OCI-LY7 (cell line): ENCODE measurements around the gene FBLN2. TPM values are rescaled to one million over a fixed set of nuclear protein-coding genes. Genes with fewer than 3 reads are reported as not detected.

Experiments
- BruUV-seq: library from RNA; stranded (reverse); fragments of 400-500 nt; replicated peaks from 2 replicates; lab custom pipeline; 2021; lab: Mats Ljungman, UMichigan
- CTCF ChIA-PET: fragments of 300-600 bp; sonication (Branson Sonifier 250); formaldehyde crosslinking; loops from one replicate; lab custom pipeline; 2022; ENCODE audit warnings: antibody characterized with exemption; ENCODE audit not compliant: unreplicated experiment; lab: Charles Lee
- POLR2A ChIA-PET: fragments of 300-600 bp; sonication (Branson Sonifier 250); formaldehyde crosslinking; loops from one replicate; lab custom pipeline; 2022; ENCODE audit warnings: antibody characterized with exemption; lab: Charles Lee
- DNase-seq: peaks from one replicate; pipeline ENCODE4 v3.0.0-alpha.2; 2015; ENCODE audit warnings: low spot score
- H2AFZ ChIP-seq: fragments of 200-600 bp; sonication (generic), shearing (Covaris generic); 2 replicates; pipeline ENCODE4 v1.6.1; 2014; ENCODE audit warnings: mild to moderate bottlenecking, antibody characterized with exemption, low read length, moderate library complexity
- H3K27ac ChIP-seq: fragments of 200-600 bp; sonication (generic); 2 replicates; pipeline ENCODE4 v1.5.1; 2014; ENCODE audit warnings: mixed run types, low read depth, mild to moderate bottlenecking, moderate library complexity, low read length, inconsistent platforms; ENCODE audit not compliant: poor library complexity, severe bottlenecking
- H3K36me3 ChIP-seq: fragments of 200-600 bp; sonication (generic); 2 replicates; pipeline ENCODE4 v1.6.1; 2014; ENCODE audit warnings: mild to moderate bottlenecking, antibody characterized with exemption, low read length, moderate library complexity, mixed read lengths; ENCODE audit not compliant: insufficient read depth
- H3K4me1 ChIP-seq: fragments of 200-600 bp; sonication (generic); 2 replicates; pipeline ENCODE4 v1.5.1; 2014; ENCODE audit warnings: mild to moderate bottlenecking, low read length; ENCODE audit not compliant: insufficient read depth, poor library complexity, severe bottlenecking
- H3K4me2 ChIP-seq: fragments of 200-600 bp; sonication (generic); 2 replicates; pipeline ENCODE4 v1.6.1; 2014; ENCODE audit warnings: mild to moderate bottlenecking, low read length
- H3K4me3 ChIP-seq: fragments of 200-600 bp; sonication (generic); 2 replicates; pipeline ENCODE4 v1.5.1; 2014; ENCODE audit warnings: mild to moderate bottlenecking, low read depth, low read length; ENCODE audit not compliant: poor library complexity, severe bottlenecking
- H3K79me2 ChIP-seq: fragments of 200-600 bp; sonication (generic); 2 replicates; pipeline ENCODE4 v1.6.1; 2016; ENCODE audit warnings: low read depth, mild to moderate bottlenecking, low read length, moderate library complexity, mixed read lengths; ENCODE audit not compliant: insufficient read depth
- H3K9me2 ChIP-seq: fragments of 200-600 bp; sonication (generic); 2 replicates; pipeline ENCODE4 v1.6.1; 2016; ENCODE audit warnings: mild to moderate bottlenecking, low read length, mixed read lengths; ENCODE audit not compliant: insufficient read depth
- H3K9me3 ChIP-seq: fragments of 200-600 bp; sonication (generic); 2 replicates; pipeline ENCODE4 v1.6.1; 2014; ENCODE audit warnings: mild to moderate bottlenecking, mixed run types, low read length, mixed read lengths
- H4K20me1 ChIP-seq: fragments of 200-600 bp; sonication (generic); 2 replicates; pipeline ENCODE4 v1.6.1; 2014; ENCODE audit warnings: mild to moderate bottlenecking, antibody characterized with exemption, low read length, moderate library complexity, mixed read lengths; ENCODE audit not compliant: insufficient read depth
- CTCF ChIP-seq: fragments of 200-600 bp; sonication (generic); conservative IDR thresholded peaks from 2 replicates; pipeline ENCODE4 v1.5.1; 2014; ENCODE audit warnings: mild to moderate bottlenecking, antibody characterized with exemption, low read length, moderate library complexity, mixed read lengths
- EZH2phosphoT487 ChIP-seq: fragments of 200-600 bp; sonication (generic); IDR thresholded peaks from 2 replicates; pipeline ENCODE4 v1.6.1; 2018; ENCODE audit warnings: low read depth, borderline replicate concordance, mild to moderate bottlenecking, mixed run types, antibody characterized with exemption, low read length, moderate library complexity, mixed read lengths
- intact Hi-C: fragments of 100-400 bp; cut with micrococcal nuclease; formaldehyde crosslinking; loops from one replicate; pipeline ENCODE4 v1.10.0; 2022; ENCODE audit not compliant: unreplicated experiment
- total RNA-seq, 2 experiments: library from RNA; depleted of rRNA in 1 of 2; stranded (reverse); fragments of >200 nt in 1 of 2; shearing (Covaris generic) in 1 of 2; gene quantifications; 2 replicates each; pipeline ENCODE4 v1.2.3, GENCODE V29; 2014 to 2022

The FBLN2 gene
- total RNA-seq, 2 experiments from 2014 or later = not detected

GRCh38 chr3:13637311-13637891 is 88.5 kb downstream of the FBLN2 start:
- intact Hi-C loops = no loop called here
- H4K20me1 ChIP-seq = no peaks in the 10 kb centered on the region
- DNase-seq = no peak
- no peaks in the 10 kb centered on the region for H3K9me2 ChIP-seq
- H3K4me3 ChIP-seq = no peak overlapping the region
- BruUV-seq = no TSS peak
- CTCF ChIA-PET = no interaction called here
- no peak overlapping the region for H3K4me2 ChIP-seq
- no peaks in the 10 kb centered on the region for H3K36me3 ChIP-seq
- H3K79me2 ChIP-seq = no peaks in the 10 kb centered on the region
- no peak for TF ChIP-seq CTCF
- no peak for TF ChIP-seq EZH2phosphoT487
- POLR2A ChIA-PET = no interaction called here
- no peaks in the 10 kb centered on the region for H3K4me1 ChIP-seq
- no peaks in the 10 kb centered on the region for H3K9me3 ChIP-seq
- no peak overlapping the region for H3K27ac ChIP-seq
- H2AFZ ChIP-seq = no peak overlapping the region

GRCh38 chr3:13637953-13638352 is 89.0 kb downstream of the FBLN2 start:
- no peak overlapping the region for H2AFZ ChIP-seq
- BruUV-seq = no TSS peak
- no peaks in the 10 kb centered on the region for H3K9me2 ChIP-seq
- H3K4me2 ChIP-seq = no peak overlapping the region
- no peaks in the 10 kb centered on the region for H3K4me1 ChIP-seq
- H3K27ac ChIP-seq = no peak overlapping the region
- CTCF ChIA-PET = no interaction called here
- no peak overlapping the region for H3K4me3 ChIP-seq
- H3K9me3 ChIP-seq = no peaks in the 10 kb centered on the region
- POLR2A ChIA-PET = no interaction called here
- TF ChIP-seq EZH2phosphoT487 = no peak
- TF ChIP-seq CTCF = no peak
- no peak for DNase-seq
- H4K20me1 ChIP-seq = no peaks in the 10 kb centered on the region
- H3K79me2 ChIP-seq = no peaks in the 10 kb centered on the region
- no peaks in the 10 kb centered on the region for H3K36me3 ChIP-seq
- intact Hi-C loops = no loop called here

GRCh38 chr3:13638927-13639326 is 90.0 kb downstream of the FBLN2 start:
- Histone ChIP-seq H3K9me3 (no peaks in the 10 kb centered on the region), H3K27ac (no peak overlapping the region), H3K79me2 (no peaks in the 10 kb centered on the region), H2AFZ (no peak overlapping the region), H3K4me3 (no peak overlapping the region), H4K20me1 (no peaks in the 10 kb centered on the region), H3K9me2 (no peaks in the 10 kb centered on the region), H3K36me3 (no peaks in the 10 kb centered on the region), H3K4me2 (no peak overlapping the region), H3K4me1 (no peaks in the 10 kb centered on the region)
- no TSS peak for BruUV-seq
- intact Hi-C loops = no loop called here
- DNase-seq = no peak
- POLR2A ChIA-PET = no interaction called here
- TF ChIP-seq CTCF = no peak
- no peak for TF ChIP-seq EZH2phosphoT487
- CTCF ChIA-PET = no interaction called here
